CD8-positive, alpha-beta memory T cell (primary cell): Measurements from ENCODE around the gene PCNX4. TPM values are rescaled to one million over a fixed set of nuclear protein-coding genes. Genes with fewer than 3 reads are reported as not detected.
"Not testable (repeated sequence)": the region's sequence is repeated elsewhere in the genome, so short reads cannot be mapped to it uniquely, and the experiment has no call there.

ENCODE experiments used
- CTCF ChIA-PET: fragments of 350-600 bp; sonication (Branson Sonifier 250); formaldehyde crosslinking; loops from one replicate; lab custom pipeline; 2021; ENCODE audit warnings: antibody characterized with exemption; lab: Charles Lee
- POLR2A ChIA-PET: fragments of 350-600 bp; sonication (Branson Sonifier 250); formaldehyde crosslinking; loops from one replicate; lab custom pipeline; 2021; ENCODE audit warnings: antibody characterized with exemption; lab: Charles Lee
- DNase-seq, 5 donors: peaks; one replicate each; pipeline versions ENCODE4 v3.0.0 to v3.0.0-alpha.2; 2020 to 2022; ENCODE audit warnings: mixed read lengths in 1 of 5
- H3K27ac ChIP-seq: one replicate; pipeline ENCODE4 v1.7.0; 2013; ENCODE audit warnings: low read depth, mild to moderate bottlenecking, low read length, moderate library complexity
- H3K27me3 ChIP-seq: 2 replicates; pipeline ENCODE4 v1.7.0; 2013; ENCODE audit warnings: low read length, mild to moderate bottlenecking; ENCODE audit not compliant: insufficient read depth, poor library complexity, severe bottlenecking
- H3K36me3 ChIP-seq: 2 replicates; pipeline ENCODE4 v1.7.0; 2013; ENCODE audit warnings: mild to moderate bottlenecking, low read length, moderate library complexity; ENCODE audit not compliant: insufficient read depth
- H3K4me1 ChIP-seq: 2 replicates; pipeline ENCODE4 v1.7.0; 2013; ENCODE audit warnings: mild to moderate bottlenecking, low read length, moderate library complexity; ENCODE audit not compliant: insufficient read depth
- H3K4me3 ChIP-seq: 2 replicates; pipeline ENCODE4 v1.7.0; 2013; ENCODE audit warnings: mild to moderate bottlenecking, low read length
- H3K9me3 ChIP-seq: 2 replicates; pipeline ENCODE4 v1.7.0; 2013; ENCODE audit warnings: mild to moderate bottlenecking, low read length
- H3K27ac Mint-ChIP-seq, 8 donors: one replicate each; pipeline ENCODE4 v1.8.0; 2020 to 2021; ENCODE audit warnings: mixed read lengths in 8 of 8, mild to moderate bottlenecking in 6 of 8, inconsistent platforms in 3 of 8, moderate library complexity in 3 of 8
- H3K27me3 Mint-ChIP-seq, 2 donors: one replicate each; pipeline ENCODE4 v1.8.0; 2020 to 2021; ENCODE audit warnings: mixed read lengths in 2 of 2, mild to moderate bottlenecking in 1 of 2, moderate library complexity in 1 of 2
- H3K36me3 Mint-ChIP-seq, 3 donors: one replicate each; pipeline ENCODE4 v1.8.0; 2020 to 2021; ENCODE audit warnings: mixed read lengths in 3 of 3, inconsistent platforms in 1 of 3, mild to moderate bottlenecking in 1 of 3
- H3K4me1 Mint-ChIP-seq, 3 donors: one replicate each; pipeline ENCODE4 v1.8.0; 2020 to 2021; ENCODE audit warnings: mixed read lengths in 3 of 3, inconsistent platforms in 1 of 3, mild to moderate bottlenecking in 1 of 3
- H3K4me3 Mint-ChIP-seq, 7 donors: one replicate each; pipeline ENCODE4 v1.8.0; 2020 to 2021; ENCODE audit warnings: mixed read lengths in 7 of 7, mild to moderate bottlenecking in 6 of 7, moderate library complexity in 4 of 7, inconsistent platforms in 2 of 7
- H3K9me3 Mint-ChIP-seq, 5 donors: one replicate each; pipeline ENCODE4 v1.8.0; 2020 to 2022; ENCODE audit warnings: mixed read lengths in 5 of 5, mild to moderate bottlenecking in 3 of 5, moderate library complexity in 2 of 5, inconsistent platforms in 1 of 5
- polyA plus RNA-seq: library from polyadenylated mRNA; unstranded; fragments of 300-500 nt; fragmentation: Illumina TruSeq; gene quantifications from one replicate; pipeline ENCODE4 v1.2.3, GENCODE V29; 2021
- total RNA-seq, 2 experiments: library from RNA; stranded (reverse); gene quantifications; one replicate each; pipeline ENCODE4 v1.2.3, GENCODE V29; 2021

Gene PCNX4
- total and polyA plus RNA-seq, 3 experiments from 2014 or later: 21.4 to 43.5 (median 38.8) TPM

DNA sequence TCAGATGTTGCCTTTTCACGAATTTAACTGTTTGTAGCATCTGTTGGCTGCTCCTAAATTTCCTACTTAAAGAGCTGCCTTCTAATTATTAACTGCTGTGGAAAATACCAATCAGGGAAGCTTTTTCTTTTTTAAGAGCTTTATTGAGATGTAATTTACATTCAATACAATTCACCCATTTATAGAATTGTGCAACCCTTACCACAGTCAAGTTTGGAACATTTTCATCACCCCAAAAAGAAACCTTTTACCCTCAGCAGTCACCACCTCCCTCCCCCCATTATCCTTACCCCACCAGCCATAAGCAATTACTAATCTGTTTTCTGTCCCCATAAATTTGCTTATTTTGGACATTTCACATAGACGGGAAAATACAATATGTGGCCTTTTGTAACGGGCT, 1.4 kb downstream of the PCNX4 start:
- H3K36me3 ChIP-seq: no peaks in the 10 kb centered on the region
- peak overlapping the region; percentile 90 for H3K27ac ChIP-seq
- Mint-ChIP-seq H3K4me1 (peaks cover 43 to 65% (median 55%) of the 10 kb centered on the region in 3 donors), H3K9me3 (no peaks in the 10 kb centered on the region), H3K4me3 (peak overlapping the region; percentile 86 to 96 (median 93)), H3K27ac (peak overlapping the region; percentile 85 to 99 (median 95)), H3K27me3 (no peaks in the 10 kb centered on the region), H3K36me3 (peaks cover 4 to 28% (median 4%) of the 10 kb centered on the region in 3 donors)
- H3K4me1 ChIP-seq: peaks cover 28% of the 10 kb centered on the region
- no peaks in the 10 kb centered on the region for H3K9me3 ChIP-seq
- ChIA-PET POLR2A (interaction anchor here (0.6 to 1.5 kb wide), 3 partner anchors 41 to 156 kb away, joined by 3 to 11 read pairs (median 4); partner anchors contain the start of gene PPM1A), CTCF (interaction anchor here (0.9 to 2.6 kb wide), 4 partner anchors 23 to 91 kb away, joined by 3 to 16 read pairs (median 4); partner anchors contain the start of gene DHRS7)
- no peaks in the 10 kb centered on the region for H3K27me3 ChIP-seq
- H3K4me3 ChIP-seq: peak overlapping the region; percentile 90
- DNase-seq: no peak

DNA sequence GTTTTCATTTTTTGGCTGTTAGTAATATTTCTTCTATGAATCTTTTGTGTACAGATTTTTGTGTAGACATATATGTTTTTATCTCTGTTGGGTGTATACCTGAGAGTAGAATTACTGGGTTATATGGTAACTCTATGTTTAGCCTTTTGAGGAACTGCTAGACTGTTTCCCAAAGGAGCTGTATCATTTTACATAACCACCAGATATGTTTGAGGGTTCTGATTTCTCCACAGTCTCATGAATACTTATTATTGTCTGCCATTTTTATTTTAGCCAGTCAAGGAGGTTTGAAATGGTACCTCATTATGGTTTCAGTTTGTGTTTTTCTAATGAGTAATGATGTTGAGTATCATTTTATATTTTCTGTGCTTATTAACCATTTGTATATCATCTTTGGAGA, 1.9 kb downstream of the PCNX4 start:
- Mint-ChIP-seq H3K27ac (peak overlapping the region; percentile 85 to 99 (median 95)), H3K4me1 (peaks cover 46 to 68% (median 59%) of the 10 kb centered on the region in 3 donors), H3K4me3 (peak overlapping the region; percentile 86 to 96 (median 93)), H3K27me3 (no peaks in the 10 kb centered on the region), H3K36me3 (peaks cover 7 to 33% (median 7%) of the 10 kb centered on the region in 3 donors), H3K9me3 (no peaks in the 10 kb centered on the region)
- H3K27ac ChIP-seq: no peak overlapping the region
- POLR2A ChIA-PET: interaction anchor here (0.6 to 0.8 kb wide), 2 partner anchors 42 to 129 kb away, joined by 3 to 4 read pairs; no protein-coding TSS in a partner anchor
- H3K9me3 ChIP-seq: no peaks in the 10 kb centered on the region
- H3K36me3 ChIP-seq: no peaks in the 10 kb centered on the region
- no peak for DNase-seq
- H3K27me3 ChIP-seq: no peaks in the 10 kb centered on the region
- peaks cover 28% of the 10 kb centered on the region for H3K4me1 ChIP-seq
- CTCF ChIA-PET: interaction anchor here (0.9 to 2.6 kb wide), 4 partner anchors 23 to 91 kb away, joined by 3 to 16 read pairs (median 4); partner anchors contain the start of gene DHRS7
- H3K4me3 ChIP-seq: peak overlapping the region; percentile 90

DNA sequence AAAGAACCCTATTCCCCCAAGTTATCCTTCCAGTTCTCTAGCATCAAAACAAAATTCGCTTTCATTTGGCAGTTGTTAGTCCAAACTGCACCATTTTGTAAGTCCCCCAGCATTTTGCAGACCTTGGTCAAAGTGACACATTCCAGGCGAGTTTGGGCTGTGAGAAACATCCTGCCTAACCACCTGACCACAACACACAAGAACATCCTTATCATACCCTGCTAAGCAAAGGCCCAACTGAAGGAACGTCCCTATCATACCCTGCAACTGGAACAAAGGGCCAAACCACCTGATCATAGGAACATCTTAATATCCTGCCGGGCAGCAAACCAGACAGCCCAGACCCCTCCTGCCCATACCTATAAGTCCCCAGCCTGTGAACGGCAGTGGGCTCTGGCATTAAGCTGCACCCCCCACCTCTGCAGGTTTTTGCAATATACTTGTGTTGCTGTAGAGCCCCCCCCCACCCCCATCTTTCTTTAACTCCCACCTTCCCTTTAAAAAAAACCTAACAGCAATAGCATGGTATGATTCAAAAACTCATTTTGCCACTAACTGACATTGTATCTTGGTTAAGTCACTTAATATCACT, 2.7 kb downstream of the PCNX4 start:
- Mint-ChIP-seq H3K4me1 (peaks cover 46 to 68% (median 59%) of the 10 kb centered on the region in 3 donors), H3K27me3 (no peaks in the 10 kb centered on the region), H3K27ac (peak overlapping the region in 7 of 8 donors; percentile 10 to 99 (median 85)), H3K36me3 (peaks cover 7 to 34% (median 7%) of the 10 kb centered on the region in 3 donors), H3K9me3 (no peaks in the 10 kb centered on the region), H3K4me3 (peak overlapping the region; percentile 81 to 96 (median 89))
- Histone ChIP-seq H3K27me3 (no peaks in the 10 kb centered on the region), H3K4me3 (no peak overlapping the region), H3K27ac (no peak overlapping the region), H3K9me3 (no peaks in the 10 kb centered on the region), H3K4me1 (peaks cover 28% of the 10 kb centered on the region), H3K36me3 (no peaks in the 10 kb centered on the region)
- POLR2A ChIA-PET: no interaction called here
- DNase-seq: peak in 1 of 5 donors; percentile 5
- CTCF ChIA-PET: interaction anchor here (2.6 kb wide), 1 partner anchor 71 kb away, joined by 16 read pairs; the partner anchor contains the start of gene DHRS7

DNA sequence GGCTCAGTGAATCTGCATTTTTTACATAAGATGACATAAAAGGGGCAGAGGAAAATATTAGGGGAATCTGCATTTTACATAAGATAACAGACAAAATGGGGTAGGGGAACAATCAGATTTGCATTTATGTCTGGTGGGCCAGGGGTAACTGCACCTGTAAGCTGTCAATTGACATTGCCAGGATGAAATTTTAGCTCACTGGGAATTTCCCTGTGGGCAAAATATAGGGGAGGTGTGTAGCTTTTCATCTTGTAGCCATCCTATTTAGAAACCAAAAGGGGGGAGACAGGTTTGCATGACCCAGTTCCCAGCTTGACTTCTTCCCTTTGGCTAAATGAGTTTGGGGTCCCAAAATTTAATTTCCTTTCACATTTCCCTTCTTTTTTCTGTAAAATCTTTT, 3.5 kb downstream of the PCNX4 start:
- no peak overlapping the region for H3K4me3 ChIP-seq
- DNase-seq: no peak
- Mint-ChIP-seq H3K4me3 (peak overlapping the region in 1 of 7 donors; percentile 68), H3K4me1 (peaks cover 48 to 73% (median 63%) of the 10 kb centered on the region in 3 donors), H3K27me3 (no peaks in the 10 kb centered on the region), H3K27ac (peak overlapping the region in 5 of 8 donors; percentile 9 to 62 (median 56)), H3K36me3 (peaks cover 7 to 37% (median 7%) of the 10 kb centered on the region in 3 donors), H3K9me3 (no peaks in the 10 kb centered on the region)
- H3K4me1 ChIP-seq: peaks cover 28% of the 10 kb centered on the region
- H3K9me3 ChIP-seq: no peaks in the 10 kb centered on the region
- POLR2A ChIA-PET: no interaction called here
- no peaks in the 10 kb centered on the region for H3K36me3 ChIP-seq
- CTCF ChIA-PET: interaction anchor here (1.1 kb wide), 1 partner anchor 130 kb away, joined by 3 read pairs; no protein-coding TSS in a partner anchor
- no peaks in the 10 kb centered on the region for H3K27me3 ChIP-seq
- no peak overlapping the region for H3K27ac ChIP-seq

DNA sequence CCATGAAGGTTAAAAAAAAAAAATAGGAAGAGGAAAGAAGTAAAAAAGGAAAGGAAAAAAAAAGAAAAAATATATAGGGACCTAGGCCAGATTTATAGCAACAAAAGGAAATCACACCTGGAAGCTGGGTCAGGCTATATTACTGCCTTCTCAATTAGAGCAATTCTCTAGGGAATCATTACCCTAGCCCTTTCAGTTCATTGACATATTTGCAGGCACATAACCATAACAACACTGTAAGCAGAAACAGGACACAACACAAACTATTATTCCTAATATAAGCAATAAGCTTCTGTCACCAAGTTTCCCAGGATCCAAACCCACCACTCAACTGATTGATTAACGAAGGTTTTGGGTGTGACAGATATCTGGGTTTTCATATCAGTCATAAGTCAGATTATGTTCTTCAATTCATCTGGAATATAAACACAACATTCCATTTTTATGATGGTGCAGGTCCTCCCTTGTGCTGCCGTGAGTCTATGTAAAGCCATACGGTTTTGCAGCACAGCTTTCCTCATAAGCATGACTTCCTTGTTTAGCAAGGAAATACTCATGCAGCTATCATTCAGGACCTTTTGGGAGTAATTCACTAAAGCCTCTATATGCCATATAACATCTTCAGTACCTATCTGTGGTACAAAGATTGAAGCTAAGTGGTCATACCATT, 4.2 kb downstream of the PCNX4 start:
- no peaks in the 10 kb centered on the region for H3K9me3 ChIP-seq
- peak overlapping the region in 3 of 8 donors; percentile 15 to 61 (median 20) for H3K27ac Mint-ChIP-seq
- peak overlapping the region in 1 of 7 donors; percentile 68 for H3K4me3 Mint-ChIP-seq
- no peak overlapping the region for H3K27ac ChIP-seq
- H3K27me3 ChIP-seq: no peaks in the 10 kb centered on the region
- H3K27me3 Mint-ChIP-seq: no peaks in the 10 kb centered on the region
- CTCF ChIA-PET: interaction anchor here (1.1 kb wide), 1 partner anchor 131 kb away, joined by 3 read pairs; no protein-coding TSS in a partner anchor
- H3K36me3 Mint-ChIP-seq: peaks cover 7 to 41% (median 11%) of the 10 kb centered on the region in 3 donors
- H3K9me3 Mint-ChIP-seq: no peaks in the 10 kb centered on the region
- peaks cover 49 to 73% (median 67%) of the 10 kb centered on the region in 3 donors for H3K4me1 Mint-ChIP-seq
- H3K4me1 ChIP-seq: peaks cover 28% of the 10 kb centered on the region
- no peak overlapping the region for H3K4me3 ChIP-seq
- H3K36me3 ChIP-seq: no peaks in the 10 kb centered on the region
- DNase-seq: no peak
- POLR2A ChIA-PET: no interaction called here

DNA sequence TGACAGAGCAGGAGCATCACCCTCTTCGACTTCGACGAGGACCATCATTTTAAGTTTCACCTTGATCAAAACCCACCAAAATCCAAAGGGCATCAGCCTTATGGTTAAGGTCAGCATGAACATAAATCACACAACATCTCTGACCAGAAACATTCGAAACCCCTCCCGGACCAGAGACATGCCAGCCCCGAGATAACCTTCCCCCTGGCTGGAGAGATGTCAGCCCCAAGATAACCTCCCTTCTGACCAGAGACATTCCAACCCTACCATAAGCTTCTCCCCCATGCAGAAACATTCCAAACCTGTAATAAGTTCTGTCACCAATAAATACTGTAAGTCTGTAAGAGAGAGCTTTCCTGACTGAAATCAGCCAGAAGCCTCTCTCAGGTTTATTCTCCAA, 6.3 kb downstream of the PCNX4 start:
- no peaks in the 10 kb centered on the region for H3K9me3 Mint-ChIP-seq
- no peaks in the 10 kb centered on the region for H3K27me3 Mint-ChIP-seq
- Histone ChIP-seq H3K27ac (no peak overlapping the region), H3K4me3 (no peak overlapping the region), H3K9me3 (no peaks in the 10 kb centered on the region), H3K4me1 (peaks cover 24% of the 10 kb centered on the region), H3K27me3 (no peaks in the 10 kb centered on the region), H3K36me3 (no peaks in the 10 kb centered on the region)
- H3K4me3 Mint-ChIP-seq: no peak overlapping the region
- DNase-seq: no peak
- H3K27ac Mint-ChIP-seq: peak overlapping the region in 2 of 8 donors; percentile 3 to 13
- ChIA-PET POLR2A (no interaction called here), CTCF (no interaction called here)
- H3K4me1 Mint-ChIP-seq: peaks cover 46 to 77% (median 74%) of the 10 kb centered on the region in 3 donors
- peaks cover 7 to 24% (median 11%) of the 10 kb centered on the region in 3 donors for H3K36me3 Mint-ChIP-seq

DNA sequence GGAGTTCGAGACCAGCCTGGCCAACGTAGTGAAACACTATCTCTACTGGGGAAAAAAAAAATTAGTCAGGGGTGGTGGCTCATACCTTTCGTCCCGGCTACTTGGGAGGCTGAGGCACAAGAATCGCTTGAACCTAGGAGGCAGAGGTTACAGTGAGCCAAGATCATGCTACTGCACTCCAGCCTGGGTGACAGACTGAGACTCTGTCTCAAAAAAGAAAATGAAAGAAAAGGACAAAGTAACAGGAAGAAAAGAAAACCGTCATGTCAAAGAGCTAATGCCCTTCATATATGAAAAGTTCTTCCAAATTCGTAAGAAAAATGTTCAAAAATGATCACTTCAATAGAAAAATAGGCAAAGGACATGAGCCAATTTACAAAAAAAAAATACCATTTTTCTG, 8.1 kb downstream of the PCNX4 start:
- Mint-ChIP-seq H3K4me3 (peak overlapping the region in 1 of 7 donors; percentile 10), H3K36me3 (peaks cover 7 to 28% (median 13%) of the 10 kb centered on the region in 3 donors), H3K4me1 (peaks cover 31 to 71% (median 62%) of the 10 kb centered on the region in 3 donors), H3K27ac (peak overlapping the region in 3 of 8 donors; percentile 40 to 72 (median 68))
- H3K27me3 Mint-ChIP-seq, CTCF ChIA-PET, H3K9me3 Mint-ChIP-seq, H3K27me3 ChIP-seq, H3K4me1 ChIP-seq, H3K27ac ChIP-seq, H3K9me3 ChIP-seq, H3K4me3 ChIP-seq, DNase-seq, H3K36me3 ChIP-seq, POLR2A ChIA-PET: not testable (repeated sequence)
